SK-N-SH (cell line): ENCODE measurements around the gene SCNN1B. TPM values are rescaled to one million over a fixed set of nuclear protein-coding genes. Genes with fewer than 3 reads are reported as not detected.

Experiments used
- CTCF ChIA-PET: fragments of 300-600, 350-600 bp; formaldehyde crosslinking; extraction: SDS; loops from one replicate; lab custom pipeline; 2021; lab: Yijun Ruan, JAX
- POLR2A ChIA-PET: fragments of 350-600 bp; sonication (Branson Sonifier 250); formaldehyde crosslinking; extraction: SDS; loops from one replicate; lab custom pipeline; 2020; ENCODE audit warnings: antibody characterized with exemption, inconsistent platforms; lab: Yijun Ruan, JAX
- DNase-seq: peaks from one replicate; pipeline ENCODE4 v3.0.0; 2012
- H2AFZ ChIP-seq: fragments of 200-600 bp; sonication (generic); 2 replicates; pipeline ENCODE4 v1.8.1; 2016; ENCODE audit warnings: antibody characterized with exemption, mild to moderate bottlenecking, low read depth
- H3F3A ChIP-seq: fragments of 200-600 bp; sonication (generic); replicated peaks from 2 replicates; pipeline ENCODE3; 2016; ENCODE audit warnings: antibody characterized with exemption, mild to moderate bottlenecking; ENCODE audit not compliant: insufficient read depth
- H3K27ac ChIP-seq, 2 experiments: fragments of 200-500 bp in 1 of 2; fragments of 200-600 bp in 1 of 2; sonication (Bioruptor generic) in 1 of 2; sonication (generic), shearing (Covaris generic) in 1 of 2; 2 replicates each; pipeline versions ENCODE4 v1.5.1 to v1.6.1; 2014 to 2016; ENCODE audit warnings: low read depth in 2 of 2, inconsistent platforms in 1 of 2, low read length in 1 of 2, mild to moderate bottlenecking in 1 of 2, mixed read lengths in 1 of 2
- H3K27me3 ChIP-seq: fragments of 200-600 bp; sonication (generic), shearing (Covaris generic); 2 replicates; pipeline ENCODE4 v1.6.1; 2016; ENCODE audit warnings: mixed run types; ENCODE audit not compliant: insufficient read depth
- H3K36me3 ChIP-seq, 2 experiments: fragments of 200-500 bp in 1 of 2; fragments of 200-600 bp in 1 of 2; sonication (Bioruptor generic) in 1 of 2; sonication (generic) in 1 of 2; replicated peaks in 1 of 2; 2 replicates each; pipeline versions ENCODE3 to v1.5.1; 2014 to 2016; ENCODE audit warnings: low read length in 1 of 2, mild to moderate bottlenecking in 1 of 2; ENCODE audit not compliant: insufficient read depth in 2 of 2, control insufficient read depth in 1 of 2
- H3K4me1 ChIP-seq, 2 experiments: fragments of 200-500 bp in 1 of 2; fragments of 200-600 bp in 1 of 2; sonication (Bioruptor generic) in 1 of 2; sonication (generic), shearing (Covaris generic) in 1 of 2; 2 replicates each; pipeline versions ENCODE4 v1.5.1 to v1.6.1; 2014 to 2016; ENCODE audit warnings: low read depth in 1 of 2, low read length in 1 of 2, mixed run types in 1 of 2; ENCODE audit not compliant: insufficient read depth in 2 of 2, control insufficient read depth in 1 of 2
- H3K4me2 ChIP-seq: fragments of 200-600 bp; sonication (generic), shearing (Covaris generic); 2 replicates; pipeline ENCODE4 v1.6.1; 2017; ENCODE audit warnings: mixed run types
- H3K4me3 ChIP-seq, 2 experiments: fragments of 200-500 bp in 1 of 2; fragments of 200-600 bp in 1 of 2; sonication (Bioruptor generic) in 1 of 2; sonication (generic), shearing (Covaris generic) in 1 of 2; 2 replicates each; pipeline versions ENCODE4 v1.5.1 to v1.8.1; 2014 to 2016; ENCODE audit warnings: low read depth in 2 of 2, inconsistent platforms in 1 of 2, low read length in 1 of 2, mild to moderate bottlenecking in 1 of 2, mixed read lengths in 1 of 2, moderate library complexity in 1 of 2
- H3K79me2 ChIP-seq: fragments of 200-600 bp; sonication (generic); 2 replicates; pipeline ENCODE4 v1.8.1; 2017; ENCODE audit warnings: mild to moderate bottlenecking; ENCODE audit not compliant: insufficient read depth
- H3K9ac ChIP-seq: fragments of 200-600 bp; sonication (generic); 2 replicates; pipeline ENCODE4 v1.6.1; 2017; ENCODE audit warnings: mixed run types
- H3K9me2 ChIP-seq: fragments of 200-600 bp; sonication (generic); 2 replicates; pipeline ENCODE4 v1.6.1; 2017; ENCODE audit warnings: mixed run types
- H3K9me3 ChIP-seq: fragments of 200-600 bp; sonication (generic); 2 replicates; pipeline ENCODE4 v1.6.1; 2017; ENCODE audit warnings: mixed run types, mild to moderate bottlenecking, moderate library complexity
- H4K20me1 ChIP-seq: fragments of 200-600 bp; sonication (generic); 2 replicates; pipeline ENCODE4 v1.6.1; 2017; ENCODE audit warnings: mild to moderate bottlenecking, mixed run types; ENCODE audit not compliant: insufficient read depth
- ELF1 ChIP-seq: IDR thresholded peaks from 2 replicates; pipeline ENCODE4 v1.4.0; 2012
- EP300 ChIP-seq, 2 experiments: IDR thresholded peaks; 2 replicates each; pipeline versions ENCODE4 v1.4.0 to v1.6.1; 2012; ENCODE audit warnings: borderline replicate concordance in 1 of 2, low read depth in 1 of 2, low read length in 1 of 2
- FOSL2 ChIP-seq: IDR thresholded peaks from 2 replicates; pipeline ENCODE4 v1.4.0; 2012; ENCODE audit warnings: low read depth, mild to moderate bottlenecking, moderate library complexity, borderline replicate concordance
- FOXJ3 ChIP-seq: sonication (generic); formaldehyde crosslinking; IDR thresholded peaks from 2 replicates; pipeline ENCODE4 v1.5.1; 2020; ENCODE audit warnings: mild to moderate bottlenecking, missing genetic modification reagents
- FOXM1 ChIP-seq: IDR thresholded peaks from 2 replicates; pipeline ENCODE4 v1.4.0; 2012; ENCODE audit warnings: low read depth, mild to moderate bottlenecking
- GATA2 ChIP-seq: sonication (generic); formaldehyde crosslinking; IDR thresholded peaks from 2 replicates; pipeline ENCODE4 v1.5.0; 2020; ENCODE audit warnings: mild to moderate bottlenecking, missing genetic modification reagents
- JUND ChIP-seq: IDR thresholded peaks from 2 replicates; pipeline ENCODE4 v1.4.0; 2012
- MEF2A ChIP-seq: IDR thresholded peaks from 2 replicates; pipeline ENCODE4 v1.4.0; 2012; ENCODE audit warnings: low read depth, borderline replicate concordance
- MXI1 ChIP-seq: IDR thresholded peaks from 2 replicates; pipeline ENCODE4 v1.6.1; 2012; ENCODE audit warnings: mild to moderate bottlenecking, low read depth, low read length, improper control_type of control experiment
- NFIC ChIP-seq: IDR thresholded peaks from 2 replicates; pipeline ENCODE4 v1.4.0; 2012; ENCODE audit warnings: borderline replicate concordance
- NRF1 ChIP-seq: IDR thresholded peaks from 2 replicates; pipeline ENCODE4 v1.6.1; 2012; ENCODE audit warnings: low read depth, mild to moderate bottlenecking, low read length
- RFX5 ChIP-seq: IDR thresholded peaks from 2 replicates; pipeline ENCODE4 v1.6.1; 2012; ENCODE audit warnings: mild to moderate bottlenecking, improper control_type of control experiment, low read length
- RXRA ChIP-seq: IDR thresholded peaks from 2 replicates; pipeline ENCODE4 v1.4.0; 2012; ENCODE audit warnings: low read depth, mild to moderate bottlenecking, borderline replicate concordance
- SIN3A ChIP-seq: IDR thresholded peaks from 2 replicates; pipeline ENCODE4 v1.6.1; 2012; ENCODE audit warnings: low read depth, mild to moderate bottlenecking, low read length, moderate library complexity, borderline replicate concordance
- SMC3 ChIP-seq: IDR thresholded peaks from 2 replicates; pipeline ENCODE4 v1.6.1; 2012; ENCODE audit warnings: low read depth, low read length, improper control_type of control experiment
- TAF1 ChIP-seq: IDR thresholded peaks from 2 replicates; pipeline ENCODE4 v1.6.1; 2012; ENCODE audit warnings: low read depth, mild to moderate bottlenecking, low read length, moderate library complexity, borderline replicate concordance
- WGBS: methylation state at CpG from one replicate; pipeline ENCODE4 v1.1.6; 2017; ENCODE audit warnings: low lambda C conversion rate; 5-methylcytosine and 5-hydroxymethylcytosine counted together
- polyA plus RNA-seq, 3 experiments: library from polyadenylated mRNA; depleted of rRNA; stranded (reverse); fragments of >200 nt; gene quantifications; 2 replicates each; pipeline ENCODE4 v1.2.3, GENCODE V29; 2012
- TF ChIP-seq, protein P1 (sequence below): IDR thresholded peaks from 2 replicates; pipeline ENCODE4 v1.4.0; 2012; ENCODE audit warnings: low read depth, borderline replicate concordance
- TF ChIP-seq, protein P2 (sequence below): IDR thresholded peaks from 2 replicates; pipeline ENCODE4 v1.6.1; 2012; ENCODE audit warnings: mild to moderate bottlenecking, low read depth, low read length, moderate library complexity
- TF ChIP-seq, protein P3 (sequence below): IDR thresholded peaks from 2 replicates; pipeline ENCODE4 v1.4.0; 2012; ENCODE audit warnings: low read depth
- TF ChIP-seq, protein P4 (sequence below): IDR thresholded peaks from 2 replicates; pipeline ENCODE4 v1.4.0; 2012; ENCODE audit warnings: low read depth, borderline replicate concordance

SCNN1B gene
- polyA plus RNA-seq, 1 of the 3 experiments (the other 2 are of a cell fraction), result not detected

DNA sequence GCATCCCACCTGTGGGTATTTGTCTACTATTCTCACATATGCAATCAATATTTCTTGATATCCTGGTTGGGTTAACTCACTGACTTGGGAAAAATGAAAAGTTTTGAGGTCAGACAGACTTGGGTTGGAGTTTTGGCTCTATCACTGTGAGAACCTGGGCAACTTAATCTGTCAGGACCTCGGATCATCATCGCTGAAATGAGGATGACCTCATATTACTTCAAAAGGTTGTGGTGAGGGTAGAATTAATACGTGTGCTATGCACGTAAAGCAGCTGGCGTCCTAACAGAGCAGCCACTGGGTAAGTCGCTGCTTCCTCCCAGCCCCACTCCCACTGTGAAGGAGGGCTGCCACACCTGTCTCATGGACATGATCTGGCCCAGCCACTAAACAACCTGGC lies 93.6 kb downstream of the SCNN1B start:
- no peaks in the 10 kb centered on the region for H3K9me2 ChIP-seq
- no peak overlapping the region for H3K27ac ChIP-seq
- H3K4me3 ChIP-seq, result no peak overlapping the region
- peaks cover 0 to 2% of the 10 kb centered on the region in 2 experiments; a peak in 1 of 4 replicates for H3K4me1 ChIP-seq
- TF ChIP-seq MXI1 (no peak), ELF1 (no peak), SIN3A (no peak), JUND (no peak), GATA2 (CRISPR knock-in tag) (no peak), EP300 (IDR thresholded peaks at IDR 0.05; ENCODE audit: borderline replicate concordance in 1 of 2, low read depth in 1 of 2, low read length in 1 of 2) (no peak), NFIC (no peak), FOXM1 (no peak), FOSL2 (no peak), SMC3 (no peak), TAF1 (no peak), MEF2A (no peak), RFX5 (no peak), RXRA (no peak), NRF1 (no peak), FOXJ3 (no peak)
- TF ChIP-seq, protein P1, sequence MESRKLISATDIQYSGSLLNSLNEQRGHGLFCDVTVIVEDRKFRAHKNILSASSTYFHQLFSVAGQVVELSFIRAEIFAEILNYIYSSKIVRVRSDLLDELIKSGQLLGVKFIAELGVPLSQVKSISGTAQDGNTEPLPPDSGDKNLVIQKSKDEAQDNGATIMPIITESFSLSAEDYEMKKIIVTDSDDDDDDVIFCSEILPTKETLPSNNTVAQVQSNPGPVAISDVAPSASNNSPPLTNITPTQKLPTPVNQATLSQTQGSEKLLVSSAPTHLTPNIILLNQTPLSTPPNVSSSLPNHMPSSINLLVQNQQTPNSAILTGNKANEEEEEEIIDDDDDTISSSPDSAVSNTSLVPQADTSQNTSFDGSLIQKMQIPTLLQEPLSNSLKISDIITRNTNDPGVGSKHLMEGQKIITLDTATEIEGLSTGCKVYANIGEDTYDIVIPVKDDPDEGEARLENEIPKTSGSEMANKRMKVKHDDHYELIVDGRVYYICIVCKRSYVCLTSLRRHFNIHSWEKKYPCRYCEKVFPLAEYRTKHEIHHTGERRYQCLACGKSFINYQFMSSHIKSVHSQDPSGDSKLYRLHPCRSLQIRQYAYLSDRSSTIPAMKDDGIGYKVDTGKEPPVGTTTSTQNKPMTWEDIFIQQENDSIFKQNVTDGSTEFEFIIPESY, result no peak
- TF ChIP-seq, protein P2, sequence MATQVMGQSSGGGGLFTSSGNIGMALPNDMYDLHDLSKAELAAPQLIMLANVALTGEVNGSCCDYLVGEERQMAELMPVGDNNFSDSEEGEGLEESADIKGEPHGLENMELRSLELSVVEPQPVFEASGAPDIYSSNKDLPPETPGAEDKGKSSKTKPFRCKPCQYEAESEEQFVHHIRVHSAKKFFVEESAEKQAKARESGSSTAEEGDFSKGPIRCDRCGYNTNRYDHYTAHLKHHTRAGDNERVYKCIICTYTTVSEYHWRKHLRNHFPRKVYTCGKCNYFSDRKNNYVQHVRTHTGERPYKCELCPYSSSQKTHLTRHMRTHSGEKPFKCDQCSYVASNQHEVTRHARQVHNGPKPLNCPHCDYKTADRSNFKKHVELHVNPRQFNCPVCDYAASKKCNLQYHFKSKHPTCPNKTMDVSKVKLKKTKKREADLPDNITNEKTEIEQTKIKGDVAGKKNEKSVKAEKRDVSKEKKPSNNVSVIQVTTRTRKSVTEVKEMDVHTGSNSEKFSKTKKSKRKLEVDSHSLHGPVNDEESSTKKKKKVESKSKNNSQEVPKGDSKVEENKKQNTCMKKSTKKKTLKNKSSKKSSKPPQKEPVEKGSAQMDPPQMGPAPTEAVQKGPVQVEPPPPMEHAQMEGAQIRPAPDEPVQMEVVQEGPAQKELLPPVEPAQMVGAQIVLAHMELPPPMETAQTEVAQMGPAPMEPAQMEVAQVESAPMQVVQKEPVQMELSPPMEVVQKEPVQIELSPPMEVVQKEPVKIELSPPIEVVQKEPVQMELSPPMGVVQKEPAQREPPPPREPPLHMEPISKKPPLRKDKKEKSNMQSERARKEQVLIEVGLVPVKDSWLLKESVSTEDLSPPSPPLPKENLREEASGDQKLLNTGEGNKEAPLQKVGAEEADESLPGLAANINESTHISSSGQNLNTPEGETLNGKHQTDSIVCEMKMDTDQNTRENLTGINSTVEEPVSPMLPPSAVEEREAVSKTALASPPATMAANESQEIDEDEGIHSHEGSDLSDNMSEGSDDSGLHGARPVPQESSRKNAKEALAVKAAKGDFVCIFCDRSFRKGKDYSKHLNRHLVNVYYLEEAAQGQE, result no peak
- TF ChIP-seq, protein P3, sequence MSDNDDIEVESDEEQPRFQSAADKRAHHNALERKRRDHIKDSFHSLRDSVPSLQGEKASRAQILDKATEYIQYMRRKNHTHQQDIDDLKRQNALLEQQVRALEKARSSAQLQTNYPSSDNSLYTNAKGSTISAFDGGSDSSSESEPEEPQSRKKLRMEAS, result no peak
- TF ChIP-seq, protein P4, sequence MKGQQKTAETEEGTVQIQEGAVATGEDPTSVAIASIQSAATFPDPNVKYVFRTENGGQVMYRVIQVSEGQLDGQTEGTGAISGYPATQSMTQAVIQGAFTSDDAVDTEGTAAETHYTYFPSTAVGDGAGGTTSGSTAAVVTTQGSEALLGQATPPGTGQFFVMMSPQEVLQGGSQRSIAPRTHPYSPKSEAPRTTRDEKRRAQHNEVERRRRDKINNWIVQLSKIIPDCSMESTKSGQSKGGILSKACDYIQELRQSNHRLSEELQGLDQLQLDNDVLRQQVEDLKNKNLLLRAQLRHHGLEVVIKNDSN, result no peak
- peaks cover 32 to 60% of the 10 kb centered on the region in 2 experiments for H3K36me3 ChIP-seq
- H2AFZ ChIP-seq, result no peak overlapping the region
- H3K9ac ChIP-seq, result no peak overlapping the region
- H3K9me3 ChIP-seq, result no peaks in the 10 kb centered on the region
- no peaks in the 10 kb centered on the region for H3K27me3 ChIP-seq
- H4K20me1 ChIP-seq, result no peaks in the 10 kb centered on the region
- POLR2A ChIA-PET, result no interaction called here
- WGBS, result 93% methylated on average over 6 of the region's 6 CpGs
- H3K4me2 ChIP-seq, result no peak overlapping the region
- no peaks in the 10 kb centered on the region for H3F3A ChIP-seq
- no peak for DNase-seq
- no peaks in the 10 kb centered on the region for H3K79me2 ChIP-seq
- CTCF ChIA-PET, result interaction anchor here (4.8 kb wide), 1 partner anchor 40 kb away, joined by 28 read pairs; no protein-coding TSS in a partner anchor
